Mucosa of gallbladder (tissue), 1 donor: Measurements from ENCODE around the gene OR2F2. TPM values are rescaled to one million over a fixed set of nuclear protein-coding genes. Genes with fewer than 3 reads are reported as not detected.

Source experiments
- DNase-seq: peaks from one replicate; pipeline ENCODE4 v3.0.0-alpha.2; 2020; ENCODE audit warnings: low spot score
- total RNA-seq: library from RNA; stranded (reverse); gene quantifications from one replicate; pipeline ENCODE4 v1.2.1, GENCODE V29; 2021
- donor health status: DM: no; HTN: no; CAD: no.

Gene OR2F2
- not detected for total RNA-seq

GRCh38 chr7:143934526-143935325 lies at the start of gene OR2F2:
TSS of gene OR2F2 (plus strand) at chr7:143935233. CDS start at chr7:143935233, 0 bp downstream.
- DNase-seq, result no peak

GRCh38 chr7:143885951-143886350 lies 49.1 kb upstream of the OR2F2 start:
- DNase-seq, result no peak

DNA sequence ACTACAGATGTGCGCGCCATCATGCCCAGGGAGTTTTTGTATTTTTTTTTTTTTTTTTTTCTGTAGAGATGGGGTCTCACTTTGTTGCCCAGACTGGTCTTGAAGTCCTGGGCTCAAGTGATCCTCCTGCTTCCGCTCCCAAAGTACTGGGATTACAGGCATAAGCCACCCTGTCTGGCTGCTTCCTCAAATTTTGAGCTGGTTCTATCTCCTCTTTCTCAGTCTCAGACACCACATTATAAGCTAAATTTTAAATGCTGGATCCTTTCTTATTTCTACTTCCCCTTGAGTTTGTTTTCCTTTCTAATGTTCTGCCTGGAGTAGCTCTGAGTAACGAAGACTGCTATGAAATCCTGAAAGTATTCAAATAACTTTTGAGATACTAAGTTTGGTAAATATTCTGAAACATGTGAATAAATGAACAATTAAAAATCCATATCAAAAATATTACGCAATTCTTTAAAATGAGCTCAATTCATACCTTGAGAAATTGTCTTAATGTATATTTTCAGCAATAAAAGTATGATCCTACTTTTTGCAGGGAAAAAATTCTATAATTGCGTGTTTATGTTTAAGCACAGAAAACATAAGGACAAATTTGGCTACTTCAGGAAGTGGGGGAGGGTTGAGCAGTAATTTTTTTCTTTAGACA lies 48.1 kb upstream of the OR2F2 start:
- DNase-seq, result no peak

- no peak for DNase-seq
Observed at GRCh38 chr7:143889068-143889467, 46.0 kb upstream of the OR2F2 start.

GRCh38 chr7:143890558-143890957 lies 44.5 kb upstream of the OR2F2 start:
- no peak for DNase-seq

GRCh38 chr7:143891457-143891856 lies 43.6 kb upstream of the OR2F2 start:
- no peak for DNase-seq

GRCh38 chr7:143892527-143893300 lies 42.3 kb upstream of the OR2F2 start:
- DNase-seq, result no peak

GRCh38 chr7:143896667-143897066 lies 38.4 kb upstream of the OR2F2 start:
- DNase-seq, result no peak

DNA sequence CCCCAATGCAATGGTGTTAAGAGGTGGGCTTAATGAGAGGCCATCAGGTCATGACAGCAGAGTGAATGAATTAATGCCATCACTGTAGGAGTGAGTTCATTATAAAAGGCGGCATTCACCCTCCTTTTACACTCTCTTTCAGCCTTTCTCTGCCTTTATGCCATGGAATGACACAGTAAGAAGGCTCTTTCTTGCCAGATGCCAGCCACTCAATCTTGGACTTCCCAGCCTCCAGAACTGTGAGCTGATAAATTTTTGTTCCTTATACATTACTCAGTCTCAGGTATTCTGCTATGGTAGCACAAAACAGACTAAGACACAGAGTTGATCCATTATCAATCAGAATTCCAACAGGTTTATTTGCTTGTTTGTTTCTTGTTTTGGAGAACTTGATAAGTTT lies 36.2 kb upstream of the OR2F2 start:
- no peak for DNase-seq

DNA sequence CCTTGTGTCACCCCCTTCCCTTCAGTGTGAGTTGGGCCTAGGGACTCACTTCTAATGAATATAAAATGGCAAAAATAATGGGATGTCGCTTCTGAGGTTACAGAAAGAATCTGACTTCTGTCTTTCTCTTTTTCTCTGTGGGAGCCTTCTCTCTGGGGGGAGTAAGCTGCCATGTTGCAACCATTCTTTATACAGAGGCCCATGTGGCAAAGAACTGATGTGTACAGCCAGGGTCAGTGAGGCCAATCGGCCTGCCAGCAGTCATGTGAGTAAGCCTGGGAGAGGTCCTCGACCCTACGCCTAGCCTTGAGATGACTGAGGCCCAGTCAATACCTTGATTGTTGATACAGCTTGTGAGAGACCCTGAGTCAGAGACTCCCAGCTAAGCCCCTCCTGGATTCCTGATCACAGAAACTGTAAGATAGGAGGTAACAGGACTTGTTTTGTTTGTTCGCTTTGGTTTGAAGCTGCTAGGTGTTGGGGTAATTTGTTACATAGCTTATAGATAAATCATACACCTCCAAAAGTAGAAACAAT lies 34.7 kb upstream of the OR2F2 start:
- peak; percentile 31 for DNase-seq

DNA sequence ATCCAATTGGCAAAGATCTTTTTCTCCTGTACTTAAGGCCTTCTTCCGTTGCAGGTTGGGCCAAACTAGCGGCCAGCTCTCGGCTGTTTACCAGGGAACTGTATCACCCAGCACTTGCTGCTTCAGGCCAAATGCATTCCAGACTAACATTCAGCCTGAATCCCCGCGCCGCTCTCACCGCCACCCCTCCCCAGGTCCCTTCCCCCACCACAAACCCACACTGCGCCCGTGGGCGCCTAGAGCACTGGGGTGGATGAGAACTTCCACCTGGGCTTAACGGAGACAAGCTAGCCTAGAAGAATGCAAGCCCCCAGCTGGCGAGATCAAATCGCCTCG lies 33.7 kb upstream of the OR2F2 start:
- peak; percentile 33 for DNase-seq

GRCh38 chr7:143901668-143902331 lies 33.2 kb upstream of the OR2F2 start, which contains the start of gene TCAF1:
TSS of gene TCAF1 (minus strand) at chr7:143902176. CDS start at chr7:143876608, 25,568 bp downstream.
- peak; percentile 96 for DNase-seq

DNA sequence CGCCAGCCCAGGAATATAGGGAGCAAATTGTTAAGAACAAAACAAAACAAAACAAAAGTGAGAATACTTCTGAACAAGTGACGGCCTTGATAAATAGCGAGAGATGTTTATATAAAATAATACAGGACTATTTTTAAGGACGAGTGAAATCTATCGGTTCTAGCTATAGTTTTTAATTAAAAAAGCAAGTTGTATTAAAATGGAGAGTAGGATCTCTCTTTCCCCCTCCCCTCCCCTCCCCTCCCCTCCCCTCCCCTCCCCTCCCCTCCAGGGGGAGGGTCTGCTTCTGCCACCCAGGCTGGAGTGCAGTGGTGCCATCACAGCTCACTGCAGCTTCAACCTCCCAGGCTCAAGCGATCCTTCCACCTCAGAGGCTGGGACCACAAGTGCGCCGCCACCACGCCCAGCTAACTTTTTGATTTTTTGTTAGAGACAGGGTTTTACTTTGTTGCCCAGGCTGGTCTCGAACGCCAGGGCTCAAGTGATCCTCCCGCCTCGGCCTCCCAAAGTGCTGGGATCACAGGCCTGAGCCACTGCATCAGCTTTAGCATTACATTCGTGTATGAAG lies 32.6 kb upstream of the OR2F2 start:
- DNase-seq, result no peak

DNA sequence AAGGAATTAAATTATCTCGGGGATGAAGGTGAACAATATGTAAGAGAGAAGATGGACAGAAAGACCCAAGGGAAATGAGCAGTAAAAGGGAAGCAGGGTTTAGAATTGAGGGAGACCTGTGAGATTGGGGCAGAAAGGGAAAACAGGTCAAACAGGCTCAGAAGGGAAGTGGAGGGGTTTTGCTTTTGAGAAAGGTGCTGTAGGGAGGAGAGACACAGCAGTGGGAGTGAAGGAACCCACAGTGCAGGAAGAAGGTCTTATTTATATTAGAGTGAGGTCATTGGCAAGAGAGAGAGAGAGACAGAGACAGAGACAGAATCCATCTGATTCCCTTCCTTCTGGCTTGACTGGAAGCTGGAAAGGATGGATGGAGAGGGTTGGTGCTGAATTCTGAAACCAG lies 29.5 kb upstream of the OR2F2 start:
- no peak for DNase-seq

DNA sequence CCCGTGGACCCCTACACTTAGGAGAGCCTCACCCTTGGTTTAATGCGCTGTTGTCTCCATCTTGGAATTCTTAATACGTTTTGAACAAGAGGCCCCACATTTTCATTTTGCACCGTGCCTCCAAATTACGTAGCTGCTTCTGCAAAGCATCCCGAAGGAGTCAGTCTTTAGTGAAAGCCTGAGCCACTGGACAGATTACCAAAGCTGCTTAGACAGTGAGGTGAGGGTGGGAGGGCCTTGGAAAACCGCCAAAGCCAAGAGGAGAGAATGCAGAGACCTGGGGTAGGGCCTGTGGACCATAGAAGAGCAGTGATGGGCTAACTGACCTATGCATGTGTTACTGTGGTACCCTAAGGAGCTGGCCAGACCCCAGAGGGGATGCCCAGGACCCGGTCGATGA lies 28.9 kb upstream of the OR2F2 start:
- no peak for DNase-seq

- DNase-seq, result no peak
Observed at GRCh38 chr7:143906895-143907294, 28.1 kb upstream of the OR2F2 start.

DNA sequence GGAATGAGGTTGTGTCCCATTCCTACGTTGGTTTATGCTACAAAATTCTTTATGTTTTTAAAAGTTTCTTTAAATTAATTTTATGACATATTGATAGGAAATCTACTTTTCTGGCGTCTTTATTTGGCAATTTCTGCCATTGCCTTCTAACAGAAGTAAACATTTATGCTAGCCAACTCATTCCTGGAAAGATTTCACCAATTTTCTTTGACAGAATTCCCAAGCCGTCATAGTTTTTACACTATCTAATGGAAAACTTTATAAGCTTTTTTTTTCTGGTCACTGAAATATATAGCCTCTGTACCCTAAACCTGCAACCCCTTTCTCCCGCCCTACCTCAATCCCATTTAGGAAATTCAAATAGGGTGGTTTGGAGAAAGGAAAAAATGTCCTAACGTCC lies 26.9 kb upstream of the OR2F2 start:
- no peak for DNase-seq

- no peak for DNase-seq
Observed at GRCh38 chr7:143909863-143910262, 25.2 kb upstream of the OR2F2 start.

- DNase-seq, result no peak
Observed at GRCh38 chr7:143910473-143911248, 24.4 kb upstream of the OR2F2 start.

- DNase-seq, result no peak
Observed at GRCh38 chr7:143913945-143914615, 21.0 kb upstream of the OR2F2 start.
